Neural cell (in vitro differentiated cells): Measurements from ENCODE around the gene GABBR2. TPM values are rescaled to one million over a fixed set of nuclear protein-coding genes. Genes with fewer than 3 reads are reported as not detected.

ENCODE experiments used
- H2AFZ ChIP-seq: fragments of 200-600, 300-800 bp; sonication (generic), shearing (Covaris generic); 2 replicates; pipeline ENCODE4 v1.6.0; 2014; ENCODE audit warnings: low read depth, mild to moderate bottlenecking, antibody characterized with exemption, low read length, moderate library complexity
- H3F3A ChIP-seq: fragments of 200-600 bp; shearing (Covaris generic); 2 replicates; pipeline ENCODE4 v1.6.1; 2016; ENCODE audit warnings: mild to moderate bottlenecking, moderate library complexity, mixed read lengths, antibody characterized with exemption, low read length; ENCODE audit not compliant: insufficient read depth, poor library complexity, severe bottlenecking
- H3K27ac ChIP-seq: fragments of 200-600, 300-800 bp; sonication (generic), shearing (Covaris generic); 2 replicates; pipeline ENCODE4 v1.5.1; 2014; ENCODE audit warnings: mild to moderate bottlenecking, low read length, moderate library complexity
- H3K27me3 ChIP-seq: fragments of 300-800, 200-600 bp; sonication (generic), shearing (Covaris generic); 2 replicates; pipeline ENCODE4 v1.6.0; 2014; ENCODE audit warnings: mild to moderate bottlenecking, low read depth, low read length, moderate library complexity; ENCODE audit not compliant: insufficient read depth
- H3K36me3 ChIP-seq: fragments of 300-800, 200-600 bp; sonication (generic), shearing (Covaris generic); 2 replicates; pipeline ENCODE4 v1.5.1; 2014; ENCODE audit warnings: mild to moderate bottlenecking, antibody characterized with exemption, low read length, moderate library complexity; ENCODE audit not compliant: insufficient read depth
- H3K4me2 ChIP-seq: fragments of 300-800, 200-600 bp; sonication (generic), shearing (Covaris generic); 2 replicates; pipeline ENCODE4 v1.6.0; 2014; ENCODE audit warnings: mild to moderate bottlenecking, low read length
- H3K4me3 ChIP-seq: fragments of 300-800, 200-600 bp; sonication (generic), shearing (Covaris generic); 2 replicates; pipeline ENCODE4 v1.5.1; 2014; ENCODE audit warnings: mild to moderate bottlenecking, low read length, moderate library complexity
- H3K79me2 ChIP-seq: fragments of 200-600 bp; shearing (Covaris generic); replicated peaks from 2 replicates; pipeline ENCODE4 v1.6.0; 2014; ENCODE audit warnings: mild to moderate bottlenecking, low read length, moderate library complexity; ENCODE audit not compliant: insufficient read depth
- H3K9ac ChIP-seq: fragments of 300-800, 200-600 bp; sonication (generic), shearing (Covaris generic); 2 replicates; pipeline ENCODE4 v1.6.1; 2016; ENCODE audit warnings: mild to moderate bottlenecking, low read length, mixed read lengths
- H3K9me2 ChIP-seq: fragments of 200-600 bp; shearing (Covaris generic); 2 replicates; pipeline ENCODE4 v1.6.1; 2016; ENCODE audit warnings: mild to moderate bottlenecking, low read length, mixed read lengths; ENCODE audit not compliant: insufficient read depth
- H3K9me3 ChIP-seq: fragments of 200-600, 300-800 bp; sonication (generic), shearing (Covaris generic); 2 replicates; pipeline ENCODE4 v1.6.1; 2016; ENCODE audit warnings: mild to moderate bottlenecking, mixed run types, low read length, moderate library complexity, mixed read lengths
- H4K20me1 ChIP-seq: fragments of 200-600 bp; shearing (Covaris generic); 2 replicates; pipeline ENCODE4 v1.6.1; 2016; ENCODE audit warnings: mild to moderate bottlenecking, mixed run types; ENCODE audit not compliant: insufficient read depth
- CTCF ChIP-seq: fragments of 450-650 bp; IDR thresholded peaks from 2 replicates; pipeline ENCODE4 v1.5.1; 2014; ENCODE audit warnings: antibody characterized with exemption, mild to moderate bottlenecking, moderate library complexity; ENCODE audit not compliant: poor library complexity, severe bottlenecking
- EP300 ChIP-seq: fragments of 450-650 bp; conservative IDR thresholded peaks from 2 replicates; pipeline ENCODE4 v1.6.1; 2014; ENCODE audit warnings: antibody characterized with exemption, mild to moderate bottlenecking, moderate library complexity; ENCODE audit not compliant: poor library complexity, severe bottlenecking
- EZH2 ChIP-seq: fragments of 200-600, 300-800 bp; shearing (Covaris generic), sonication (generic); IDR thresholded peaks from 2 replicates; pipeline ENCODE4 v1.6.1; 2014; ENCODE audit warnings: antibody characterized with exemption, low read length, borderline replicate concordance, mild to moderate bottlenecking; ENCODE audit not compliant: insufficient read depth, poor library complexity, severe bottlenecking
- MXI1 ChIP-seq: fragments of 450-650 bp; conservative IDR thresholded peaks from 2 replicates; pipeline ENCODE4 v1.6.1; 2014; ENCODE audit warnings: antibody characterized with exemption, mild to moderate bottlenecking; ENCODE audit not compliant: poor library complexity, severe bottlenecking
- POLR2AphosphoS5 ChIP-seq: IDR thresholded peaks from 2 replicates; pipeline ENCODE4 v1.6.1; 2012
- RAD21 ChIP-seq: fragments of 450-650 bp; conservative IDR thresholded peaks from 2 replicates; pipeline ENCODE4 v1.6.1; 2014; ENCODE audit warnings: antibody characterized with exemption, mild to moderate bottlenecking, moderate library complexity
- SMC3 ChIP-seq: fragments of 450-650 bp; conservative IDR thresholded peaks from 2 replicates; pipeline ENCODE4 v1.6.1; 2014; ENCODE audit warnings: antibody characterized with exemption, mild to moderate bottlenecking, moderate library complexity; ENCODE audit not compliant: poor library complexity
- TAF1 ChIP-seq: IDR thresholded peaks from 2 replicates; pipeline ENCODE4 v1.6.1; 2012; ENCODE audit warnings: low read depth
- polyA plus RNA-seq: library from polyadenylated mRNA; depleted of rRNA; stranded (reverse); fragments of >200 nt; gene quantifications from 2 replicates; pipeline ENCODE4 v1.2.3, GENCODE V29; 2014
- TF ChIP-seq, protein P1 (sequence below): IDR thresholded peaks from 2 replicates; pipeline ENCODE4 v1.6.1; 2012; ENCODE audit warnings: borderline replicate concordance

The GABBR2 gene
- polyA plus RNA-seq, 1 donor from 2014 or later = 7.1 TPM

GRCh38 chr9:98289614-98290201 lies 419.0 kb downstream of the GABBR2 start:
- Histone ChIP-seq H2AFZ (no peak overlapping the region), H4K20me1 (no peaks in the 10 kb centered on the region), H3K27ac (no peak overlapping the region)

GRCh38 chr9:98288881-98289280 lies 419.9 kb downstream of the GABBR2 start:
- no peak overlapping the region for H3K4me2 ChIP-seq
- no peaks in the 10 kb centered on the region for H3K79me2 ChIP-seq
- no peak overlapping the region for H2AFZ ChIP-seq
- TF ChIP-seq TAF1 (no peak), SMC3 (no peak), POLR2AphosphoS5 (no peak), CTCF (no peak), RAD21 (no peak)
- no peaks in the 10 kb centered on the region for H3K9me3 ChIP-seq
- no peak overlapping the region for H3K4me3 ChIP-seq
- no peaks in the 10 kb centered on the region for H3K27me3 ChIP-seq
- H3K36me3 ChIP-seq = peaks cover 4% of the 10 kb centered on the region
- H4K20me1 ChIP-seq = no peaks in the 10 kb centered on the region
- H3K9me2 ChIP-seq = no peaks in the 10 kb centered on the region
- H3K9ac ChIP-seq = no peak overlapping the region
- no peaks in the 10 kb centered on the region for H3F3A ChIP-seq
- H3K27ac ChIP-seq = no peak overlapping the region

More at GRCh38 chr9:98289614-98290201, 419.0 kb downstream of the GABBR2 start:
- Histone ChIP-seq H3K9me2 (no peaks in the 10 kb centered on the region), H3K4me2 (no peak overlapping the region), H3K27me3 (no peaks in the 10 kb centered on the region), H3K9me3 (no peaks in the 10 kb centered on the region), H3F3A (no peaks in the 10 kb centered on the region), H3K4me3 (no peak overlapping the region), H3K9ac (no peak overlapping the region), H3K79me2 (no peaks in the 10 kb centered on the region), H3K36me3 (peaks cover 4% of the 10 kb centered on the region)
- TF ChIP-seq MXI1 = no peak
- TF ChIP-seq TAF1 = no peak
- no peak for TF ChIP-seq EZH2
- TF ChIP-seq, protein P1, sequence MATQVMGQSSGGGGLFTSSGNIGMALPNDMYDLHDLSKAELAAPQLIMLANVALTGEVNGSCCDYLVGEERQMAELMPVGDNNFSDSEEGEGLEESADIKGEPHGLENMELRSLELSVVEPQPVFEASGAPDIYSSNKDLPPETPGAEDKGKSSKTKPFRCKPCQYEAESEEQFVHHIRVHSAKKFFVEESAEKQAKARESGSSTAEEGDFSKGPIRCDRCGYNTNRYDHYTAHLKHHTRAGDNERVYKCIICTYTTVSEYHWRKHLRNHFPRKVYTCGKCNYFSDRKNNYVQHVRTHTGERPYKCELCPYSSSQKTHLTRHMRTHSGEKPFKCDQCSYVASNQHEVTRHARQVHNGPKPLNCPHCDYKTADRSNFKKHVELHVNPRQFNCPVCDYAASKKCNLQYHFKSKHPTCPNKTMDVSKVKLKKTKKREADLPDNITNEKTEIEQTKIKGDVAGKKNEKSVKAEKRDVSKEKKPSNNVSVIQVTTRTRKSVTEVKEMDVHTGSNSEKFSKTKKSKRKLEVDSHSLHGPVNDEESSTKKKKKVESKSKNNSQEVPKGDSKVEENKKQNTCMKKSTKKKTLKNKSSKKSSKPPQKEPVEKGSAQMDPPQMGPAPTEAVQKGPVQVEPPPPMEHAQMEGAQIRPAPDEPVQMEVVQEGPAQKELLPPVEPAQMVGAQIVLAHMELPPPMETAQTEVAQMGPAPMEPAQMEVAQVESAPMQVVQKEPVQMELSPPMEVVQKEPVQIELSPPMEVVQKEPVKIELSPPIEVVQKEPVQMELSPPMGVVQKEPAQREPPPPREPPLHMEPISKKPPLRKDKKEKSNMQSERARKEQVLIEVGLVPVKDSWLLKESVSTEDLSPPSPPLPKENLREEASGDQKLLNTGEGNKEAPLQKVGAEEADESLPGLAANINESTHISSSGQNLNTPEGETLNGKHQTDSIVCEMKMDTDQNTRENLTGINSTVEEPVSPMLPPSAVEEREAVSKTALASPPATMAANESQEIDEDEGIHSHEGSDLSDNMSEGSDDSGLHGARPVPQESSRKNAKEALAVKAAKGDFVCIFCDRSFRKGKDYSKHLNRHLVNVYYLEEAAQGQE = no peak
- no peak for TF ChIP-seq RAD21
- TF ChIP-seq SMC3 = no peak
- no peak for TF ChIP-seq CTCF
- TF ChIP-seq EP300 = no peak
- TF ChIP-seq POLR2AphosphoS5 = no peak
